ENCODE data around the gene SCLY.

The SCLY gene

DNA sequence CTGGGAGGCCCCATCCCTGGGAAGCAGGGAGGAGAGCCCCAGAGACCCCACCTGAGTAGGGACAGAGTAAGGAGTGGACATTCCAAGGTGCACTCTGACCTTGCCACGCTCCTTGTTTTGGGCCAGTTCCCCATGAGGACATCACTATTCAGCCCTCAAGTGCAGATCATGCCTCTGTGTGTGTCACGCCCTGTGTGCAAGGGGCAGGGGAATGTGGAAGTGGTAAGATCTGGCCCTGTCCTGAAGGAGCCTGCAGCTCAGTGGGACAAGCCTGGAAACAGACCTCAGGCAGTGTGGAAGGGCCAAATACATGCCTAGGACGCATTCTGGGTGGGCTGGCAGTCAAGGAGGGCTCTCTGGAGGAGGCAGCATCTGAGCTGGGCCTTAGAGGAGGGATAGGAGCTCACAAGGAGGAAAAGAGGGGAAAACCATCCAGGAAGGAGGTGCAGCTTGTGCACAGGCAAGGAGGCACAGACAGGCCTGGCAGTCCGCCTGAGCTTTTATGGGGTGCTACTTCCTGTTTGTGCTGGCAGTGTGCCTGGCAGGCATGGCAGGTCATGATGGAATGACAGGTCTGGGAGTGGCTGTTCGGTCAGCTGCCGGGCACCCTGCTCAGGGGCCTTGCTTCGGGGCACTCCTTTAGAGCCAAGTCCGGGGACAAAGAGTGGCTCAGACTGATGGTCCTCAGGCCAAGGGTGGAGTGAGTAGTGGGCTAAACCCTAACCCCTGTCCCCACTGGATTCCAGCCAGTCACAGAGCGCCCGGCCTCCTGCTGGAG is 80.9 kb downstream of the SCLY start:
- no peak for DNase-seq

DNA sequence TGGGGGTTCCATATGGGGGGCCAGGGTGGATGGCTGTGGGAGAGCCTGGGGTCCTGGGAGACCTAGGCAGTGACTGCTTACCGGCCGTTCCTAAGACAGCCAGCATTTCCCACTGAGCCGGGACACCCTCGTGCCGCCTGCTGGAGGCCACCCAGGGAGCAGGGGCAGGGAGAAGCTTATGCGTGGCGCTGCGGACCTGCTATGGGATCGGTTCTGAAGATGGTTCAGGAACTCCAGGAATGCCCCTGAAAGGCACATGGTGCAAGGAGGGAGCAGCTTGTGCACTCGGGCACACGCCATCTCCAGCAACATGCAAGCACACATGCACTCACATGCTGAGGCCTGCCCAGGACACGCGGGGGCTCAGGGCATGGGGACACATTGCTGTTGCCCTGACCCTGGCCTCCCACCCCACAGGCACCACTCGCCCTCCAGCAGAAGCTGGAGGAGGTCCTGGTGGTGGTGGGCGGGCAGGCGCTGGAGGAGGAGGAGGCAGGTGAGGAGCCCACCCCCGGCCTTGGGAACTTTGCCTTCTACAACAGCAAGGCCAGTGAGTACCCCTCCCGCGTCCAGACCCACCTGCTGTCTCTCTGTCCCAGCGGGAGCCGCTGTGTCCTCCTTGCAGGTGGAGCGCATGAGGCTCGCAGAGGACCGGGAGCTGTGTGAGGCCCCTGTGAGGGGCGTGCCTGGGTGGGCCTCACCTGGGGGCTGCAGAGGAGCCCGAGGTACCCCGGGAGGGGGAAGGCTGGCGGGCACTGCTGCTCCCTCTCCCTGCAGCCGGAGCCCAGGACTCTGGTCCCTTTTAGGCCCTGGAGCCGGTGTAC is 81.8 kb downstream of the SCLY start:
- DNase-seq: no peak

DNA sequence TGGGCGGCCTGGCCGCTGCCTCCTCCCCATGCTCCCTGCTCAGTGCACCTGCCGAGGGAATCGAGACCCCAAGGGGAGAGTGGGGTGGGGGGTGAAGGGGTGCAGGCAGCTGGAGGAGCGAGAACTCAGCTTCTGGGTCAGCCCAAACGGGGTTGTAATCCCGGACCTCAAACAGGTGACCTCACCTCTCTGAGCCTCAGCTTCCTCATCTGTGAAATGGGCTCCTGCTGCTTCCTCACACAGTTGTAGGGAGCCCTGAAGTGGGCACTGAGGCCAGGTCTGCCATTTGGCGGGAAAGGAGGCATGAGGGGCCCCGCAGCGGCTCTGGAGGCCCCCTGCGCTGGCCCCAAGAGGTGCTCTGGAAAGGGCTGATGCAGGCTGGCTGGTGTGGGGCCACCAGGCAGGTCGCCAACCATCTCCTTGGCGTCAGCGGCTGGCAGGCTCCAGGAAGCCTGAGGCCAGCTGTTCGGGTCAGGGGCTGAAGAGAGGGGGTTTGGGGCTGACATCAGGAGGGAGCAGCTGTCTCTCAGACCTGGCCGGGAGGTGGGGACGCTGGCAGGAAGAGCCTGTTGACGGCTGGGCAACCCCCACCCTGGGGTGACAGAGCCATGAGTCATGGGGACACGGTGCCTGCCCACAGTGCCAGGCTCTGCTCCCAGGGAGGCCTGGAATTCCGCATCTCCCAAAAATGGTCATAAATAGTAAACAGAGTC is 82.6 kb downstream of the SCLY start:
- DNase-seq: no peak

DNA sequence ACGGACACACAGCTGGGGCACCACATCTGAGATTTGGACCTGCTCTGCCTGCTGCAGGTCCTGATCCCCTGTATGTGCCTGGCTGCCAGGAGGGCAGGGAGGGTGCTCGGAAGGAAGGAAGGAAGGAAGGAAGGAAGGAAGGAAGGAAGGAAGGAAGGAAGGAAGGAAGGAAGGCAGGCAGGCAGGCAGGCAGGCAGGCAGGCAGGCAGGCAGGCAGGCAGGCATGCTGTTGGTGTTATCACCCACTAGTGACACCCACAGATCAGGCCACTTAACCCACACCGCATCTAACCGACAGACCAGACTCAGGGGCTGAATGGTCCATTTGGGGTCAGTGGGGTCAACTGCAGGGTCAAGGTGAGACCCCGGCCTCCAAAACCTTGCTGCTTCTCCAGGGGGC is 83.5 kb downstream of the SCLY start:
- no peak for DNase-seq

DNA sequence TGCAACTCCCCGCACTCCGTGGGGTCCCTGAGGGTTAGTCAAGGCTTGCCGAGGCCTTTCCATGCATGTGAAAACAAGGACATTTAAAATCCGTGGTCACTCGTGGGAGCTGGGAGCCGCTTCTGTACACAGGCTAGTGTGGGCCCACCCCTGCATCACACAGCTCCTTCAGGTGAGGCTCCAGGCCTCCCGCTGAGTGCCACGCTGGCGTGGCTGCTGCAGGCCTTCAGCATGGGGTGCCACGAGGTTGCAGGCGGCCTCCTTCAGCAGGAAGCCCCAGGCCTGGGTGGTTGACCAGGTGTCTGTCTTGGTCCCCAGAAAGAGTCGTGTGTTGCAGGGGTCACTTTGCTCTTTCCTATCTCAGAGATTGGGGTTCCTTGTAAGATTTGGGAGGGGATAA is 84.2 kb downstream of the SCLY start:
- DNase-seq: no peak

DNA sequence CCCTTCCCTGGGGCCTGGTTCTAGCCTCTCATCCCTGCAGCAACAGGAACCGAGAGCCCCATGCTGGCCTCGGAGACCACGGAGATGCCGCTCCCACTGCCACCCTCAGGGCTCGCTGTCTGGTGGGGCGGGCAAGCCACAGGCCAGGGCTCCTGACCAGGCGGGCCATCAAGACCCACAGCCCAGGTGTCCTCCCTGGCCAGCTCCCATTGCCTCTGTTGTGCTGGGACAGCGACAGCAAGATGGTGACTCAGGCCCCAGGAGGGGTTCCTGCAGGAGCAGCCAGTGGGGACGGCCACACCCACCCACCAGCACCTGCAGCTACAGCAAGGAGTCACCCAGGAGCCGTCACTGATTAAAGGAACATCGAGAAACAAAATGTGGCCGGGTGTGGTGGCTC is 85.0 kb downstream of the SCLY start:
- DNase-seq: no peak

DNA sequence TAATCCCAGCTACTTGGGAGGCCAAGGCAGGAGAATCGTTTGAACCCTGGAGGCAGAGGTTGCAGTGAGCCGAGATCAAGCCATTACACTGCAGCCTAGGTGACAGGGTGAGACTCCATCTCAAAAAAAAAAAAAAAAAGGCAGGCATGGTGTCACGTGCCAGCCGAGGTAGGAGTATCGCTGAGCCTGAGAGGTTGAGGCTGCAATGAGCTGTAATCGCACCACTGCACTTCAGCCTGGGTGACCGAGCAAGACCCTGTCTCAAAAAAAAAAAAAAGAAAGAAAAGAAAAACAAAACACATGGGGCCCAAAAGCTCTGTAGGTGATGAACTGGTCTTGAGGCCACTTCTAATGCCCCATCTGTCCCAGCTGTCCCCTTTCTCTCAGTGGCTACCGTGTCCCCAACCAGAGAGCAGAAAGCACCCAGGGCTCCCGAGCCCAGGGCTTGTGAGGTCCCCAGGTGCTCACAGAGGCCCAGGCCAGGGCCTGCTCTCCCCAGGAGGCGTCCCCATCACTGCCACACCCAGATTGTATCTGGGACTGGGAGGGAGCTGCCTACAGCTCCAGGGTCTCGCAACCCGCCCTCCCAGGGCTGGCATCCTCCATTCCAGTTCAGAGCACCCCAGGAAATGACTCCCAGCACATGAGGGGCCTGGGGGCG is 86.2 kb downstream of the SCLY start:
- no peak for DNase-seq

DNA sequence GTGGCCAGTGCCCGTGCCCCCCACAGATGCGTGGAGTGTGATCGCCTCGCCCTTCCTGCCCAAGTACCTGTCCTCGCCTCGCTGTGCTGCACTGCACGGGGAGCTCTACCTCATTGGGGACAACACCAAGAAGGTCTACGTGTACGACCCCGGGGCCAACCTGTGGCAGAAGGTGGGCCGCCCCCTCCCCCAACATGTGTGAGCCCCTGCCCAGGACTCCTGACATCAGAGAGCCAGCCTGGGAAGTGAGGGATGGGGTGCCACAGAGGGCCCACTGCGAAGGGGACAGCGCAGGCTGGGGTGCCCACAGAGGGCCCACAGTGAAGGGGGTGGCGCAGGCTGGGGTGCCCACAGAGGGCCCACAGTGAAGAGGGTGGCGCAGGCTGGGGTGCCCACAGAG is 88.2 kb downstream of the SCLY start:
- no peak for DNase-seq

Measured in CD4-positive, alpha-beta T cell treated with Interleukin-17A for 1 hour (primary cell).